Endodermal cell (in vitro differentiated cells): ENCODE data around the gene ZMAT2. TPM values are rescaled to one million over a fixed set of nuclear protein-coding genes. Genes with fewer than 3 reads are reported as not detected.
A peak's percentile ranks its signal among the peaks of the same experiment; 100 is the strongest.
"Not testable (repeated sequence)": the region's sequence is repeated elsewhere in the genome, so short reads cannot be mapped to it uniquely, and the experiment has no call there.

ENCODE experiments used
- DNase-seq: peaks from one replicate; pipeline ENCODE4 v3.0.0-alpha.2; 2017
- H3K27ac ChIP-seq: 2 replicates; pipeline ENCODE4 v1.5.1; 2013; ENCODE audit warnings: mild to moderate bottlenecking, low read depth, low read length, moderate library complexity
- H3K27me3 ChIP-seq: 2 replicates; pipeline ENCODE4 v1.6.1; 2013; ENCODE audit warnings: mild to moderate bottlenecking, low read length, moderate library complexity; ENCODE audit not compliant: insufficient read depth, control insufficient read depth, poor library complexity, severe bottlenecking
- H3K36me3 ChIP-seq: 2 replicates; pipeline ENCODE4 v1.7.0; 2013; ENCODE audit warnings: mild to moderate bottlenecking, low read length, moderate library complexity; ENCODE audit not compliant: control insufficient read depth, insufficient read depth
- H3K4me1 ChIP-seq: one replicate; pipeline ENCODE4 v1.7.0; 2013; ENCODE audit warnings: low read length; ENCODE audit not compliant: control insufficient read depth, insufficient read depth
- H3K4me3 ChIP-seq: 2 replicates; pipeline ENCODE4 v1.5.1; 2013; ENCODE audit warnings: mild to moderate bottlenecking, low read length, moderate library complexity
- H3K9ac ChIP-seq: 2 replicates; pipeline ENCODE4 v1.6.1; 2013; ENCODE audit warnings: mild to moderate bottlenecking, low read length, moderate library complexity; ENCODE audit not compliant: poor library complexity, severe bottlenecking; ENCODE audit errors: extremely low read depth
- H3K9me3 ChIP-seq: 2 replicates; pipeline ENCODE4 v1.6.1; 2013; ENCODE audit warnings: mild to moderate bottlenecking, low read length, moderate library complexity; ENCODE audit not compliant: control insufficient read depth
- H3K27ac Mint-ChIP-seq: 2 replicates; pipeline ENCODE4 v1.8.0; 2020; ENCODE audit warnings: mixed read lengths
- H3K27me3 Mint-ChIP-seq: 2 replicates; pipeline ENCODE4 v1.8.0; 2021; ENCODE audit warnings: mild to moderate bottlenecking, mixed read lengths; ENCODE audit not compliant: insufficient read depth
- H3K36me3 Mint-ChIP-seq: 2 replicates; pipeline ENCODE4 v1.8.0; 2020; ENCODE audit warnings: low read depth, mixed read lengths
- H3K4me1 Mint-ChIP-seq: 2 replicates; pipeline ENCODE4 v1.8.0; 2020; ENCODE audit warnings: mixed read lengths
- H3K4me3 Mint-ChIP-seq: 2 replicates; pipeline ENCODE4 v1.8.0; 2020; ENCODE audit warnings: mild to moderate bottlenecking, moderate library complexity, mixed read lengths
- H3K9me3 Mint-ChIP-seq: 2 replicates; pipeline ENCODE4 v1.8.0; 2020; ENCODE audit warnings: mild to moderate bottlenecking, mixed read lengths
- WGBS, 2 experiments: methylation state at CpG; one replicate each; pipeline versions ENCODE4 v1.1.5 to v1.1.7; 2013; ENCODE audit warnings: missing lambda C conversion rate in 2 of 2, mixed read lengths in 1 of 2; ENCODE audit not compliant: insufficient coverage in 1 of 2, insufficient read length in 1 of 2; 5-methylcytosine and 5-hydroxymethylcytosine counted together
- long read RNA-seq, 4 experiments: library from polyadenylated mRNA in 2 of 4; library from RNA in 1 of 4; library from capped mRNA in 1 of 4; stranded (forward) in 3 of 4; unstranded in 1 of 4; transcript quantifications; one replicate each; pipeline ENCODE4 v2.0.0, GENCODE V29; 2020 to 2021; ENCODE audit warnings: inconsistent platforms in 1 of 4
- polyA plus RNA-seq, 2 experiments: library from polyadenylated mRNA; stranded (reverse); fragments of 50-300 nt; gene quantifications; one replicate each; pipeline ENCODE4 v1.2.3, GENCODE V29; 2013
- total RNA-seq, 2 donors: library from RNA; stranded (reverse); fragmentation: NEBNext Ultra II Directional in 1 of 2; extraction: Animal tissue kit (Norgen Biotek cat#: 25700) in 1 of 2; gene quantifications; 2 replicates in 1 of 2; 3 replicates in 1 of 2; pipeline ENCODE4 v1.2.1, GENCODE V29; 2021
- TF ChIP-seq, protein P1 (sequence below): fragments of 200-600 bp; sonication (generic); conservative IDR thresholded peaks from 2 replicates; pipeline ENCODE4 v1.5.0; 2021; ENCODE audit warnings: antibody characterized with exemption, mild to moderate bottlenecking

The ZMAT2 gene, protein sequence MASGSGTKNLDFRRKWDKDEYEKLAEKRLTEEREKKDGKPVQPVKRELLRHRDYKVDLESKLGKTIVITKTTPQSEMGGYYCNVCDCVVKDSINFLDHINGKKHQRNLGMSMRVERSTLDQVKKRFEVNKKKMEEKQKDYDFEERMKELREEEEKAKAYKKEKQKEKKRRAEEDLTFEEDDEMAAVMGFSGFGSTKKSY
- 10 to 100 TPM; 62.6 to 73.1 TPM for total RNA-seq
- polyA plus RNA-seq (2013, experiment 1 of 2): 75.4 TPM
- 65.8 TPM for polyA plus RNA-seq (2013, experiment 2 of 2)
- long read RNA-seq, experiment 1, transcript ZMAT2-201 (6 exons, 1,647 nt): major isoform, 6 of 35 reads
- long read RNA-seq, experiment 1, partial matches to known transcripts: 26 of 35 reads
- long read RNA-seq, experiment 1, other reads (novel, unspliced or antisense): 3 of 35 reads
- long read RNA-seq, experiment 2, transcript ZMAT2-201 (6 exons, 1,647 nt): major isoform, 21 of 25 reads
- long read RNA-seq, experiment 2, partial matches to known transcripts: 4 of 25 reads
- long read RNA-seq, experiment 2, other reads (novel, unspliced or antisense): 0 of 25 reads
- long read RNA-seq, experiment 3, transcript ZMAT2-201 (6 exons, 1,647 nt): major isoform, 43 of 44 reads
- long read RNA-seq, experiment 3, partial matches to known transcripts: 1 of 44 reads
- long read RNA-seq, experiment 3, other reads (novel, unspliced or antisense): 0 of 44 reads
- long read RNA-seq, experiment 4, transcript ZMAT2-201 (6 exons, 1,647 nt): major isoform, 238 of 244 reads
- long read RNA-seq, experiment 4, partial matches to known transcripts: 2 of 244 reads
- long read RNA-seq, experiment 4, other reads (novel, unspliced or antisense): 2 of 244 reads

DNA sequence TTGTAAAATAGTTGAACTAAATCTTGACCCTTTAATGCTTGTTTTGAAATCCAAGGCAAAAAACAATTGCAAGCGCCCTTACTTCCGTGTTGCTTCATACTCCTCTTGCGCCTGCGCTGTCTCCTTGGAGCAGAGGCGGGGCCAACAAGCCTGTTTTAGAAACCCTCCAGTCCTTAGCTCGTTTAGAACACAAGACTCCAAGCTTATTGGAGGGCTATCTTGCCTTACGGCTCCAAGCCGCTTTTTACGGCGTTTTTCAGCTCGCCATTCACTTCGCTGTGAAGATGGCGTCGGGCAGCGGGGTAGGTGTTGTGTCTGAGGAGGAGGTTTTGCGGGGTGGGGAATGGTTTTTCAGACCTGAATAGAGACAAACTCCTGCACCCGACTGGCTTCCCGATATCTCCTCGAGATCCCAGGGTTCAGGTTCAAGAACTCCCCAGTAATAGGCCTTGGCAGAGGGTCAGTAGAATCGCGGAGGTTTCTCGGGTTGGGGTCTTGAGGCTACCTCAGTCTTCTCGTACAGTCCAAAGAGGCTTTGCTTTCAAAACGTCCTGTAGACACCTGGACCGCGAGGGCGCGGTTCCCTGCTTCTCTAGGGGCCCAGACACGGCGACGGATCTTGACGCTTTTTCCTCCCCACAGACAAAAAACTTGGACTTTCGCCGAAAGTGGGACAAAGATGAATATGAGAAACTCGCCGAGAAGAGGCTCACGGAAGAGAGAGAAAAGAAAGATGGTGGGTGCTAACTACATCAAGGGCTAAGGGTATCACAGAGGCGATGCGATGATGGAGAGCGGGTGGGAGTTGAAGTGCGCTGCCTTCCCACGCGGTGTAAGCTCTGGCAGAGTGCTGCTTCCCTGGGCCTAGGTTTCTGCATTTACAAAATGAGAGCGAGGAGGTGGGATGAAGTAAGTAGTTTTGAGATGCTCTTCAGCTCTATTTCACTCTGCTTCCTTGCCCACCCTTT lies at the start of gene ZMAT2:
TSS of gene ZMAT2 (plus strand) at position 271 of the 968 bp plus-strand sequence. CDS start at position 285, 14 bp downstream.
- TF ChIP-seq, protein P1, sequence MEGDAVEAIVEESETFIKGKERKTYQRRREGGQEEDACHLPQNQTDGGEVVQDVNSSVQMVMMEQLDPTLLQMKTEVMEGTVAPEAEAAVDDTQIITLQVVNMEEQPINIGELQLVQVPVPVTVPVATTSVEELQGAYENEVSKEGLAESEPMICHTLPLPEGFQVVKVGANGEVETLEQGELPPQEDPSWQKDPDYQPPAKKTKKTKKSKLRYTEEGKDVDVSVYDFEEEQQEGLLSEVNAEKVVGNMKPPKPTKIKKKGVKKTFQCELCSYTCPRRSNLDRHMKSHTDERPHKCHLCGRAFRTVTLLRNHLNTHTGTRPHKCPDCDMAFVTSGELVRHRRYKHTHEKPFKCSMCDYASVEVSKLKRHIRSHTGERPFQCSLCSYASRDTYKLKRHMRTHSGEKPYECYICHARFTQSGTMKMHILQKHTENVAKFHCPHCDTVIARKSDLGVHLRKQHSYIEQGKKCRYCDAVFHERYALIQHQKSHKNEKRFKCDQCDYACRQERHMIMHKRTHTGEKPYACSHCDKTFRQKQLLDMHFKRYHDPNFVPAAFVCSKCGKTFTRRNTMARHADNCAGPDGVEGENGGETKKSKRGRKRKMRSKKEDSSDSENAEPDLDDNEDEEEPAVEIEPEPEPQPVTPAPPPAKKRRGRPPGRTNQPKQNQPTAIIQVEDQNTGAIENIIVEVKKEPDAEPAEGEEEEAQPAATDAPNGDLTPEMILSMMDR: no peak
- Mint-ChIP-seq H3K36me3 (peaks cover 74% of the 10 kb centered on the region), H3K27me3 (no peaks in the 10 kb centered on the region), H3K4me3 (peak within 1 kb of the TSS; percentile 97), H3K27ac (peak within 1 kb of the TSS; percentile 97), H3K4me1 (peaks cover 30% of the 10 kb centered on the region), H3K9me3 (no peaks in the 10 kb centered on the region)
- Histone ChIP-seq H3K4me3 (peak within 1 kb of the TSS; percentile 95), H3K36me3 (peaks cover 87% of the 10 kb centered on the region), H3K27me3 (no peaks in the 10 kb centered on the region), H3K4me1 (peaks cover 17% of the 10 kb centered on the region), H3K27ac (no peak within 1 kb of the TSS), H3K9ac (peak within 1 kb of the TSS; percentile 54), H3K9me3 (no peaks in the 10 kb centered on the region)
- peak; percentile 97 for DNase-seq
- WGBS, 2 experiments: 2 to 5% methylated on average over 18 to 44 of the region's 44 CpGs

DNA sequence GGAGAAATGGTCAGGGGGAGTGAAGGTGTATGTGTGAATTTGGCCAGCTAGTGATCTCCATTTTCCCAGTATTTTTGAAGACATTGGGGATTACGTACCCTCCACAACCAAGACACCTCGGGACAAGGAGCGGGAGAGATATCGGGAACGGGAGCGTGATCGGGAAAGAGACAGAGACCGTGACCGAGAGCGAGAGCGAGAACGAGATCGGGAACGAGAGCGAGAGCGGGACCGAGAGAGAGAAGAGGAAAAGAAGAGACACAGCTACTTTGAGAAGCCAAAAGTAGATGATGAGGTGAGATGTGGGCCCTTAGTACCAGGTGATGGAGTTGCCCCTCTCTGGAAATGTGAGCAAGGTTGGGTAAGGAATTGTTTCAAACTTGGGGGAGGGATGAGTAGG lies 41.4 kb upstream of the ZMAT2 start:
- WGBS, 2 experiments: 96 to 98% methylated on average over 15 to 17 of the region's 17 CpGs
- no peak for DNase-seq
- H3K4me1 Mint-ChIP-seq: no peaks in the 10 kb centered on the region
- Histone ChIP-seq H3K27me3 (no peaks in the 10 kb centered on the region), H3K4me1 (no peaks in the 10 kb centered on the region), H3K9me3 (no peaks in the 10 kb centered on the region), H3K27ac (no peak overlapping the region), H3K4me3 (no peak overlapping the region), H3K9ac (no peak overlapping the region), H3K36me3 (peaks cover 87% of the 10 kb centered on the region)
- H3K27ac Mint-ChIP-seq: no peak overlapping the region
- H3K27me3 Mint-ChIP-seq: no peaks in the 10 kb centered on the region
- H3K36me3 Mint-ChIP-seq: peaks cover 80% of the 10 kb centered on the region
- TF ChIP-seq, protein P1: no peak
- H3K4me3 Mint-ChIP-seq: no peak overlapping the region
- H3K9me3 Mint-ChIP-seq: no peaks in the 10 kb centered on the region

DNA sequence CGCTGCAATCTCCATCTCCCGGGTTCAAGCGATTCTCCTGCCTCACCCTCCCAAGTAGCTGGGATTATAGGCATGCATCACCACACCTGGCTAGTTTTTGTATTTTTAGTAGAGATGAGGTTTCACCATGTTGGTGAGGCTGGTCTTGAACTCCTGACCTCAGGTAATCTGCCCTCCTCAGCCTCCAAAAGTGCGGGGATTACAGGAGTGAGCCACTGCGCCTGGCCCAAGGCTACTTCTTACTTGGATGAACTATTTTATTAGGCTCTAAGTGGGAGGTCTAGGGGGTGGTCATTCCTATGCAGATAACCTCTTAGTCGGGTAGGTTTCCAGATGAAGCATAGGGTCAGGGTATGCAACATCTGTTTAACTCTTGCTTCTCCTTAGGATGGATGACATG lies 39.9 kb upstream of the ZMAT2 start:
- not testable (repeated sequence) for H3K27ac Mint-ChIP-seq, H3K4me3 Mint-ChIP-seq, H3K27me3 Mint-ChIP-seq, H3K9me3 Mint-ChIP-seq, H3K27me3 ChIP-seq, H3K4me1 ChIP-seq, H3K4me1 Mint-ChIP-seq, H3K9me3 ChIP-seq, H3K27ac ChIP-seq, H3K9ac ChIP-seq, DNase-seq, H3K4me3 ChIP-seq
- WGBS, 2 experiments: 85 to 96% methylated on average over 3 to 6 of the region's 6 CpGs
- peaks cover 65% of the 10 kb centered on the region for H3K36me3 Mint-ChIP-seq
- peaks cover 72% of the 10 kb centered on the region for H3K36me3 ChIP-seq
